DOHH2 (cell line): ENCODE data around the gene CHD9.
A peak's percentile ranks its signal among the peaks of the same experiment; 100 is the strongest.

ENCODE experiments used
- H3F3A ChIP-seq: fragments of 200-600 bp; sonication (generic), shearing (Covaris generic); 2 replicates; pipeline ENCODE4 v1.6.0; 2016; ENCODE audit warnings: antibody characterized with exemption, mild to moderate bottlenecking; ENCODE audit not compliant: control insufficient read depth, insufficient read depth
- H3K27ac ChIP-seq: fragments of 200-600 bp; sonication (generic); 2 replicates; pipeline ENCODE4 v1.5.1; 2014; ENCODE audit warnings: low read depth, mild to moderate bottlenecking, low read length, moderate library complexity
- H3K27me3 ChIP-seq: fragments of 200-600 bp; sonication (generic); 2 replicates; pipeline ENCODE4 v1.6.1; 2014; ENCODE audit warnings: mild to moderate bottlenecking, low read length, mixed read lengths; ENCODE audit not compliant: control insufficient read depth
- H3K36me3 ChIP-seq: fragments of 200-600 bp; sonication (generic); 2 replicates; pipeline ENCODE4 v1.6.1; 2014; ENCODE audit warnings: mild to moderate bottlenecking, low read length, moderate library complexity, mixed read lengths; ENCODE audit not compliant: control insufficient read depth
- H3K4me1 ChIP-seq: fragments of 200-600 bp; sonication (generic); 2 replicates; pipeline ENCODE4 v1.6.1; 2014; ENCODE audit warnings: mild to moderate bottlenecking, low read length, mixed read lengths; ENCODE audit not compliant: control insufficient read depth
- H3K4me2 ChIP-seq: fragments of 200-600 bp; sonication (generic); 2 replicates; pipeline ENCODE4 v1.6.0; 2014; ENCODE audit warnings: mild to moderate bottlenecking, low read length, moderate library complexity
- H3K4me3 ChIP-seq: fragments of 200-600 bp; sonication (generic); 2 replicates; pipeline ENCODE4 v1.5.1; 2014; ENCODE audit warnings: mild to moderate bottlenecking, low read length, mixed read lengths
- H3K79me2 ChIP-seq: fragments of 200-600 bp; sonication (generic); 2 replicates; pipeline ENCODE4 v1.6.1; 2014; ENCODE audit warnings: mild to moderate bottlenecking, low read length, mixed read lengths; ENCODE audit not compliant: control insufficient read depth
- H3K9me2 ChIP-seq: fragments of 200-600 bp; sonication (generic); replicated peaks from 2 replicates; pipeline ENCODE4 v1.6.1; 2014; ENCODE audit warnings: mild to moderate bottlenecking, low read length, mixed read lengths; ENCODE audit not compliant: control insufficient read depth
- H3K9me3 ChIP-seq: fragments of 200-600 bp; sonication (generic); 2 replicates; pipeline ENCODE4 v1.6.1; 2014; ENCODE audit warnings: antibody characterized with exemption, low read length, mixed read lengths; ENCODE audit not compliant: control insufficient read depth, insufficient read depth
- H4K20me1 ChIP-seq: fragments of 200-600 bp; sonication (generic); 2 replicates; pipeline ENCODE4 v1.6.0; 2014; ENCODE audit warnings: low read depth, mild to moderate bottlenecking, antibody characterized with exemption, low read length, moderate library complexity; ENCODE audit not compliant: control insufficient read depth, insufficient read depth
- CTCF ChIP-seq: fragments of 200-600 bp; sonication (generic); IDR thresholded peaks from one replicate; pipeline ENCODE4 v1.5.1; 2014; ENCODE audit warnings: antibody characterized with exemption, mild to moderate bottlenecking, low read depth, low read length; ENCODE audit not compliant: poor library complexity, severe bottlenecking
- EZH2phosphoT487 ChIP-seq: fragments of 200-600 bp; sonication (generic); IDR thresholded peaks from 2 replicates; pipeline ENCODE4 v1.6.1; 2017; ENCODE audit warnings: borderline replicate concordance, mild to moderate bottlenecking, antibody characterized with exemption, low read length, moderate library complexity, mixed read lengths

The CHD9 gene

DNA sequence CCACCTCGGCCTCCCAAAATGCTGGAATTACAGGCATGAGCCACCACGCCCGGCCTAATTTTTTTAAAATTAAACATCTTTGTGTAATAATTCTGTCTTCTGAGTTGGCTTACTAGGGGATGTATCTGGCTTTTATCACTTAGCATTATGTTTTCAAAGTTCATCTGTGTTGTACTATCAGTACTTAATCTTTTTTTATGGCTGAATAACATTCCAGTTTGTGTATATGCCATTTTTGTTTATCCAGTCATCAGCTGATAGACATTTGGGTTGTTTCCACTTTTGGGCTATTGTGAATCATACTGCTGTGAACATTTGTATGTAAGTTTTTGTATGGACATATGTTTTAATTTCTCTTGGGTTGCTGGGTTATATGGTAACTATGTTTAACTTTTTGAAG, 69.0 kb downstream of the CHD9 start:
- peaks cover 5% of the 10 kb centered on the region for H3K36me3 ChIP-seq
- no peak overlapping the region for H3K4me2 ChIP-seq
- TF ChIP-seq EZH2phosphoT487 (no peak), CTCF (no peak)
- no peak overlapping the region for H3K27ac ChIP-seq
- H3K79me2 ChIP-seq, result peaks cover 20% of the 10 kb centered on the region
- no peak overlapping the region for H3K4me3 ChIP-seq
- H3K9me3 ChIP-seq, result peaks cover 5% of the 10 kb centered on the region; the same call in 1 of the 2 replicates
- peaks cover 10% of the 10 kb centered on the region for H3F3A ChIP-seq
- no peaks in the 10 kb centered on the region for H3K27me3 ChIP-seq
- H3K4me1 ChIP-seq, result peaks cover 11% of the 10 kb centered on the region
- no peaks in the 10 kb centered on the region for H3K9me2 ChIP-seq
- no peaks in the 10 kb centered on the region for H4K20me1 ChIP-seq

DNA sequence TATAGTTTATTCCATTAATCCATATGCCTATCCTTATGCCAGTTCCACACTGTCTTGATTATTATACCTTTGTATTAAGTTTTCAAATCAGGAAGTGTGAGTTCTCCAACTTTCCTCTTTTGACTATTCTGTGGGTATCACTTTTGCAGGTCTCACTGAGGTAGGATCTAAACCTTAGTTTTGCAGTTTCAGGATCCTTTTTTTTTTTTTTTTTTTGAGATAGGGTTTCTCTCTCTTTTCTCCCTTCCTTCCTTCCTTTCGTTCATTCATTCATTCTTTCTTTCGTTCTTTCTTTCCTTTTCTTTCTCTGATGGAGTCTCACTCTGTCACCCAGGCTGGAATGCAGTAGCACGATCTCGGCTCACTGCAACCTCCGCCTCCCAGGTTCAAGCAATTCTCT, 71.6 kb downstream of the CHD9 start:
- no peak overlapping the region for H3K27ac ChIP-seq
- TF ChIP-seq EZH2phosphoT487 (no peak), CTCF (no peak)
- no peak overlapping the region for H3K4me3 ChIP-seq
- no peaks in the 10 kb centered on the region for H4K20me1 ChIP-seq
- H3F3A ChIP-seq, result peaks cover 9% of the 10 kb centered on the region
- peaks cover 24% of the 10 kb centered on the region for H3K79me2 ChIP-seq
- no peaks in the 10 kb centered on the region for H3K27me3 ChIP-seq
- peaks cover 24% of the 10 kb centered on the region for H3K4me1 ChIP-seq
- H3K4me2 ChIP-seq, result no peak overlapping the region
- peaks cover 5% of the 10 kb centered on the region; the same call in 1 of the 2 replicates for H3K9me3 ChIP-seq
- H3K36me3 ChIP-seq, result peaks cover 5% of the 10 kb centered on the region
- H3K9me2 ChIP-seq, result no peaks in the 10 kb centered on the region

DNA sequence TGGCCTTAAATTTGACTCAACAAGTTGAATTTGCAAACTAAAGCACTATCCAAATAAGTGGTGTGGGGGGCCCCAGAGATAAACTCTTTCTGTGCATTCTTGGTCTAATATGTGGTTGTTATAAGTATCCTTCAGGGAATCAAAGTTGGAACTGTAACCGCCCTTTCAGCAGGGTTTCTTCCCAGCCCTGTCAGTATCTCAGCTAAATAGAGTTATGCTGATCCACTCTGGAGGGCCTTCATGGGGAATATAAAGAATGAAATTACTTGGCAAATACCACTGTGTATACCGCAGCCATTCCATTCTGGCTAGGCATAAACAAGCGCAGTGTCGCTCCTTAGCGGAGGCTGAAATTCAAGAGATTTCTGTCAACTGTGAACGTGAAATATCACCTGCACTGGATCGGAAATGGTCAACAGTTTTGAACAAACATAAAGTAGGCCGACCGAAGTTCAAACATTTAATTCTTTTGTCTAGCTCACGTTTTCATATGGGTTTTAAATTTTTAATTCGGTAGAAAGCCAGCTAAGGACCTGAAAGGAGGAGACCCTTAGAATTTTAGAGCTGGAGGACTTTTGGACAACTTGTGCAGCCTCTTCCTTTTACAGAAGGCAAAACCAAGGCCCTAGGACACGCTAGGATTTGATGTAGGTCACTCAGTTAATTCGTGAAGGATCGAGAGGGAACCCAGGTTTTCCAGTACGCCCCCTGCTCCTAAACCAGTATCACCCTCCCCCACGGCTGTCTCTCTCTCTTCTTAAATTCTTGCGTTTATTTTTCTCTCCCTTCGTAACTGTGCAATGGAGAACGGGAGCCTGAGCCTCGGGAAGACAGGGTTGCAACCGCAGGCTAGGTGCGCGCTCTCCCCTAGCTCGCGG, 74.7 kb downstream of the CHD9 start:
- Histone ChIP-seq H3K9me2 (no peaks in the 10 kb centered on the region), H3F3A (peaks cover 9% of the 10 kb centered on the region), H3K4me2 (peak overlapping the region; percentile 74), H4K20me1 (peaks cover 5% of the 10 kb centered on the region; the same call in 1 of the 2 replicates), H3K79me2 (peaks cover 45% of the 10 kb centered on the region), H3K4me1 (peaks cover 29% of the 10 kb centered on the region), H3K36me3 (0 out of 2 replicates have a peak, but pooled peaks cover 8% of the 10 kb centered on the region), H3K27ac (peak overlapping the region; percentile 64), H3K4me3 (peak overlapping the region; percentile 81), H3K9me3 (no peaks in the 10 kb centered on the region), H3K27me3 (no peaks in the 10 kb centered on the region)
- no peak for TF ChIP-seq EZH2phosphoT487
- TF ChIP-seq CTCF, result no peak
